ENCODE measurements around the gene NCK2.

NCK2 gene

DNA sequence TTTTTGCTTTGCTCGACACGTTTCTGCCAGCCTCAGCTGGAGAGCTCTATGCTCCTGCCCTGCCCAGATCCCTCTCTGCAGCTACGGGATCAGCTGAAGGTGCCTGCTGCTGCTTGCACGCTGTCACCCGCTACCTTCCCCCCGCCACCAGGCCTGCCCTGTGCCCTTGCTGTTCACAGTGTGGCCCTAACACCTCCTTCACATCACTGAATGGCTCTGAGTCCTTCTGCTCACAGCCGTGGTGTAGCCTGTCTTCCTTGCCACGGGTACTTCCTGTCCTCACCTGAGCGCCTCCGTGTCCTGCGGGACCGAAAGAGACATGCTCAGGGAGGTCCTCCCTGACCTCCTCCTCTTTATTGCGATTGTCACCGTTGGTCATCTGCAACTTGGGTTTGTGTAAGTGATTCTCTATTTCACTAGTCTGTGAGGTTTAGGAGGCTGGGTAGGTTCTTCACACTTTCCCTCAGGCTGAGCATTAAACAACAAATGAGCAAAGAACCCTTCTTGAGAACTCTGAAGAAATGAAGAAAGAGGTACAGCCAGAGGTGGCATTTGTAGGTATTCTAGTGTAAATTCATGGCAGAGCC is 127.5 kb downstream of the NCK2 start:
- no peak for DNase-seq (ENCODE audit: low read depth)

DNA sequence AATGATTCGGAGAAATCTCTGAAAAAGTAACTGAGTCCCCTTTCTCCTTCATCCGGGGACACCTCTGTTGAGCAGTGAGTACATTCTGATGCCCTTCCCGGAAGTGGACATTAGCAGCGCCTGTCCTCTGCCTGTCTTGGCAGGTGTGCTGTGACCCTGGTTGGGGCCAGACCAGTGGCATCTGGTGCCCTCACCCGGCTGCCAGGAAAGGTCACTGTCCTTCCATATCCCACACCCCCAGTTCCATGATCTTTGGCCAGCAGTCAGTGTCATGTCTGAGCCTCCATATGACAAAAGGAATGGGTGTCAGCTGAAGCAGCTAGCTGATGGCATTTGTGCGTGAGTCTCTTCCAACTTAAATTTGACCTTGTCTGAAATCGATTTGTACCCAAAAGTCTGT is 128.1 kb downstream of the NCK2 start:
- no peak for DNase-seq (ENCODE audit: low read depth)

DNA sequence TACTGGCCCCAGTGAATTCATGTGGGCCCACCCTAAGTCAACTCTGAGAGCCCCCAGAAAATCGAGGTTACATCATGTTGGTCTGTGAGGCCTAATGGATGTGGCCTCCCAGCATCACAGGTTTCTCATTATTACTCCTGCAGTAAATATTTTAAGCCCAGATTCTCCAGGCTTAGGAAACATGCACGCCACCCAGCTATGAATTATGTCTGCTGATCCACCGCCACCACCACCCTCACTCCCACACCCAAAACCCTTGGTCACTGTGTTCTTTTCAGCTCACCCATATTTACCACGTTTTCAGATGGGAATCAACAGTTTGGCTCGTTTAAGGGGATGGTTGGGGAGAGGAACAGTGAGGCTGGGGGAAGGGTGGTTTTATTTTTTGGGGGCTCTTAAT is 128.6 kb downstream of the NCK2 start:
- DNase-seq (ENCODE audit: low read depth) = no peak

DNA sequence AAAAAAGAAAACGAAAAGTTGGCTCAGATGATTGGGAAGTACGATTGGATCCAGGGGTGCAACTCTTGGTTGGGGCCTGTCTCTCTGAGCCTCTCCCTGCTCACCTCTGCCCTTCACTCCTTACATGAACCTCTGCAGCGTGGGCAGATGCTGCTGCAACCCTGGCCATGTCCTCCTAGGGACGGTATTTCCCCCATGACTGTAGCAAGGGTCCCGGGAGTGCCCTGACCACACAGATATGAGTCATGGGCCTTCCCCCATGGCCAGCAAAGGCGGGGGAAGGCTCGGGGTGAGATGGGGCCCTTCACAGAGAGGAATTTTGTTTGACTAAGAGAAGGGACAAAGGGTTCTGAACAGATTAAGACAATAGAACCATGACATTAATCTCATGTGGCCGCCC is 129.0 kb downstream of the NCK2 start:
- DNase-seq (ENCODE audit: low read depth) = no peak

DNA sequence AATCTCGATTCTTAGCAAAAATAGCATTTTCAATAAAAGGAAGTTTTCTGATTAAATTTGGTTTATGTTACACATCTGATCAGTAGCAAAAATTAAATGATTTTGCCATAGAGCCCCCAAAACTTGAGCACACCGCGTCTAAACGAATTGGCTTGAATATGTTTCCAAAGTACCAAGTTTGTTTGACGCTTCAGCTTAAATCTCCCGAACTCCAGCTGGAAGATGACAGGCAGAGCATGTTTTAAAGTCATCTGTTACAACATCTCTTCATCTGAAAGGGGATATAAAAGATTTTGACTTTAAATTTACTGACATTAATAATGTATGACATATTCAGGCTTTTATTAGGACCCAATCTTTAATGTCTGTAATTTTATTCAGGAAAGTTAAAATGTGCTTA is 129.8 kb downstream of the NCK2 start:
- no peak for DNase-seq (ENCODE audit: low read depth)

DNA sequence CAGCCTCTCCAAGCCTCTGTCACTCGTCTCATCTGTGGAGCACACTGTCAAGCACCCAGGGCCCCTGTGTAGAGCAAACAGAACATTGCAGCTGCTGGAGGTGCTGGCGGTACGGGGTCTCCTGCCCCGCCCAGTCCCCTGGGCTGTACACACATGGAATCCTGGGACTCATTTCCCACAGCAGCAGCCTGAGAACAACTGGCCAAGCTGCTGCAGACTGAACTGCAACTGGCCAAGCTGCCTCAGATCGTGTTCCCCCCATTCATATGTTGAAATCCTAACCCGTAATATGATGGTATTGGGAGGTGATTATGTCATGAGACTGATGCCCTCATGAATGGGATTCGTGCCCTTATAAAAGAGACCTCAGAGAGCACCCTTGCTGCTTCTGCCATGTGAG is 130.5 kb downstream of the NCK2 start:
- no peak for DNase-seq (ENCODE audit: low read depth)

DNA sequence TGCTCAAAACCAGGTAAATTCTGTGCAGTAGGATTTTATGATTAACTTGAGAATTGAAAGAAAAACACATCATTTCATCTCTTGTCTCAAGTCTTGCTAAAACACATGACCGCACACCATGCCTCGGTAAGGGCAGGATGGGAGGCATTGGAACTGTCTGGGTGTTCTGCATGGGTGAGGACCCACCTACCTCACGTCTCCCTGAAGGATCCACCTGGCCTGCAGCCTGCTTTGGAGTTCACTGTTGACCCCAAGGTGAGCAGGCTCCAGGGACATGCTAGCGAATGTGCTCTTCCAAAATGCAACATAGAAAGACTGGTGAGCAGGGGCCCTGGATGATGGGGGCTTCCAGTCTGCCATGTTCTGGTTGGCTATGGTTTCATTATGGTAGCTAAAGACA is 131.5 kb downstream of the NCK2 start:
- DNase-seq (ENCODE audit: low read depth) = no peak

DNA sequence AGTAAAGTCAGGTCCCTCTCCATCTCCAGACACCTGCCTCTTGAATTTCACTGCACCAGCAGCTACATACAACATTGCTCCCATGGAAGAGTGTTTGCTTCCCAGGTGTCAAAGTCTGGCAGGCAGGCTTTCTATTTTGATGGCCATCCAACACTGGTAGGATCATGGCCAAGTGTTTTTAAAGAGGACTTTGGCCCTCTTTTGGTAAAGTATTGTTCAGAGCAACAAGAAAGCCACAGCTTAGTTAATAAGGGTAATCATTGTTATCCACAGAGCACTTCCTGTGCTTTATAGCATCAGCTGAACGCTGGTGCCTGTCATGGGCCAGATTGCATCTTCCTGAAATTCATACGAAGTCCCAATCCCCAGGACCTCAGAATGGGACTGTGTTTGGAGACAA is 133.2 kb downstream of the NCK2 start:
- DNase-seq (ENCODE audit: low read depth) = no peak

DNA sequence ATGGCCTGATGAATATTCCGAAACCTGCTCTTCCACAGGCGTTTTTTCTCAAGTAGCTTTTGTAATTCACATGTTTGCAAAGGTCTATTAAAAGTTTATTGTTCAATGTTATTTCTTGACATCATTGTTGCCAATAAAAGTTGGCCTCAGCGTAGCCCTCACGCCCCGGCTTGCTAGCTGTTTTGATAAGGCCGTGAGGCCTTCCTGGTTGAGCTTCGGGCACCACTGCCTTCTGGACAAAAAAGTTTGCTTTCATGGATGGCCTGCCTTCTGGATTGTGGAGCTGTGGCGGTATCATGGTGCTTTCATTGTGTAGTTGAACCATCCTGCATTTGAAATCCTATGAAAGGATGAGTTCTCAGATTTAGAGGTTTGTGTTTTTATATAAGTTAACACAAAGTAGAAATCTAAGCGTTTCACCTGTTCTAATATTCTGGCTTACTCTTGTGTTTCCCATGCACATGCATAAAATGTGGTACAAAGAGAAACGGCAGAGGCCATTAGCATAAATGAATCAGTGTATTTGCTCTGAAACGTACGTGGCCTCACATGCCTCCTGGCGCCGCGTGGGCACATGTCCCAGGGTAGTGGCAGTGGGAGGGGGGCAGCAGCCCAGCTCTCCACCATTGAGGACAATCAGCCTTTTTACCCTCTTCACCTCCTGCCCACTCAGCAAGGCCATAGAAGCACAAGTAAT is 134.5 kb downstream of the NCK2 start:
- no peak for DNase-seq (ENCODE audit: low read depth)

DNA sequence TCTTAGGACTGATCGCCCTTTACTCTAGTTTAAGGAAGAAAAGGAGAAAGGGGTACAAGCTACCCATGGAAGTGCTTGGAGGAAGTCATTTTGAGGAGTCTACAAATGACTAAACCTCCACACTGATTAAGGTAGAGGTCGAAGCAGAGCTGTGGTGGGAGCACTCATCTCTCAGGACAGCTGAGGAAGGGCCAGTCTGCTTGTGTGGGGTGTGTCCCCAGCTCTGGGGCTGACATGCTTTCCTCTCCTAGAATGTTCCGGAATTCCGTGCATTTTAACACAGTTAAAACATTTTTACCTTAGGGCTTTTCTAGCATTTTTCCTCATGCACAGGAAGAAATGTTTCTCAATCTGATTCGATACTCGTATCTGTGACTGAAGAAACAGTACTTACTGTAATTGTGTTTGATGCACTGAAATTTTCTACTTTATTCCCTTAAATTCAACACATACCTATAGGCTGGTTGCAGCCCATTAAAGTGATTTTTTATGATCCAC is 135.1 kb downstream of the NCK2 start:
- no peak for DNase-seq (ENCODE audit: low read depth)

DNA sequence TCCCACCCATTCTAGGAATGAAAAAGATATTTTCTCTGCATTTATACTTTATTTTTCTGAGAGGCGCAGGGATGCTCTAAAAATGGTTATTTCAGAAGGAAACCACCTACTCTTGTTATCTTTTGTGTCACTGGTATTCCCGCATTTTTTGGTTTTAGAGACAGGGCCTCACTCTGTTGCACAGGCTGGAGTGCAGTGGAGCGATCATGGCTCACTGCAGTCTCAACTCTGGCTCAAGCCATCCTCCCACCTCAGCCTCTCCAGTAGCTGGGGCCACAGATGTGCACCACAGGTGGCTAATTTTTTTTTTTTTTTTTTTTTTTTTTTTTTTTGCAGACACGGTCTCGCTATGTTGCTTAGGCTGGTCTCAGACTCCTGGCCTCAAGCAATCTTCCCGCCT is 135.9 kb downstream of the NCK2 start:
- DNase-seq (ENCODE audit: low read depth) = no peak

DNA sequence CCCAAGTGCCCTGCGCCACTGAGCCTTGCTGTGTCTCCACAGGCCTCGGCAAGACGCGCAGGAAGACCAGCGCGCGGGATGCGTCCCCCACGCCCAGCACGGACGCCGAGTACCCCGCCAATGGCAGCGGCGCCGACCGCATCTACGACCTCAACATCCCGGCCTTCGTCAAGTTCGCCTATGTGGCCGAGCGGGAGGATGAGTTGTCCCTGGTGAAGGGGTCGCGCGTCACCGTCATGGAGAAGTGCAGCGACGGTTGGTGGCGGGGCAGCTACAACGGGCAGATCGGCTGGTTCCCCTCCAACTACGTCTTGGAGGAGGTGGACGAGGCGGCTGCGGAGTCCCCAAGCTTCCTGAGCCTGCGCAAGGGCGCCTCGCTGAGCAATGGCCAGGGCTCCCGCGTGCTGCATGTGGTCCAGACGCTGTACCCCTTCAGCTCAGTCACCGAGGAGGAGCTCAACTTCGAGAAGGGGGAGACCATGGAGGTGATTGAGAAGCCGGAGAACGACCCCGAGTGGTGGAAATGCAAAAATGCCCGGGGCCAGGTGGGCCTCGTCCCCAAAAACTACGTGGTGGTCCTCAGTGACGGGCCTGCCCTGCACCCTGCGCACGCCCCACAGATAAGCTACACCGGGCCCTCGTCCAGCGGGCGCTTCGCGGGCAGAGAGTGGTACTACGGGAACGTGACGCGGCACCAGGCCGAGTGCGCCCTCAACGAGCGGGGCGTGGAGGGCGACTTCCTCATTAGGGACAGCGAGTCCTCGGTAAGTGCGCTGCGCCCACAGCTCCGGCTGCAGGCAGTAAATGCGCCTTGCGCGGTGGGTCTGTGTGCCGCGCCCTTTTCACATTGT is 136.8 kb downstream of the NCK2 start:
- no peak for DNase-seq (ENCODE audit: low read depth)

DNA sequence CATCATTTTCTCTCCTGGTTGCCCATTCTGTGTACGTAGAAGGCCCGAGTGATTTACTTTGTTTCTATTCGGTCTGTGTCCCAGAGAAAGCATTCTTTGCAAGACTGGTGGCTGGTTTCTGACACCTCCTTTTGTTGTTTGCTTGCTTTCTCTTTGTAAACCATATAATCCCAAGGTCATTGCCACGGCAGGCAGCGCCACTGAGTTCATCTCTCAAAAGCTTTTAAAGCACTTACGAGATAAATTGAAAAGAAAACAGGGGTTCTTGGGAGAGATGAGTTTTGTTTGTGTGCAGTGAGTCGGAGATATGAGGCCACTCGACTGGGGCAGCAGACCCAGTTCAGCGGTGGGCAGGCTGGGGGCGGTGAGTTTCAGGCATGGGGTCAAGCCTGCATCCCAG is 137.6 kb downstream of the NCK2 start:
- no peak for DNase-seq (ENCODE audit: low read depth)

DNA sequence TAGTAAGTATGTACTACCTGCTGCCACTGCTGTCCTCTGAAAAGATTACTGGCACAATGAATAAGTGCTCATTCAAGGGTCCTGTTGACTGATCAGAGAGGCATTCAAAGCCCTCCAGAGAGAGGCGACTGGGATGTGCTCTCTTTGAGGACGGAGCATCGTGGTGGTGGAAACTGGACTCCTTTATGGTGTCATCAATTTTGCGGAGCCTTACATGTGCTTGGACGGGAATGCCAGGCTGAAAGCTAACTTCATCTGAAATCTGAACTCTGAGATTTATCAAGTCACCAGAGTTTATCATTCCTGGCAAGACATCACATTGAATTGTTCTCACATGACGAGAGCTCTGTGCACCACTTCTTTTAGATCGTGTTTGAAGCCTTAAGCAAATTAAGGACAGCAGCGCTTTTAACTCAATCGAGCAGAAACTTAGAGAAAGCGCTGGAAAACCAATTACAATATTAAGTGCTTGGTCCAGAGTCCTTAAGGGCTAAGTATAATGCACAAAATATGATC is 138.3 kb downstream of the NCK2 start:
- DNase-seq (ENCODE audit: low read depth) = no peak

DNA sequence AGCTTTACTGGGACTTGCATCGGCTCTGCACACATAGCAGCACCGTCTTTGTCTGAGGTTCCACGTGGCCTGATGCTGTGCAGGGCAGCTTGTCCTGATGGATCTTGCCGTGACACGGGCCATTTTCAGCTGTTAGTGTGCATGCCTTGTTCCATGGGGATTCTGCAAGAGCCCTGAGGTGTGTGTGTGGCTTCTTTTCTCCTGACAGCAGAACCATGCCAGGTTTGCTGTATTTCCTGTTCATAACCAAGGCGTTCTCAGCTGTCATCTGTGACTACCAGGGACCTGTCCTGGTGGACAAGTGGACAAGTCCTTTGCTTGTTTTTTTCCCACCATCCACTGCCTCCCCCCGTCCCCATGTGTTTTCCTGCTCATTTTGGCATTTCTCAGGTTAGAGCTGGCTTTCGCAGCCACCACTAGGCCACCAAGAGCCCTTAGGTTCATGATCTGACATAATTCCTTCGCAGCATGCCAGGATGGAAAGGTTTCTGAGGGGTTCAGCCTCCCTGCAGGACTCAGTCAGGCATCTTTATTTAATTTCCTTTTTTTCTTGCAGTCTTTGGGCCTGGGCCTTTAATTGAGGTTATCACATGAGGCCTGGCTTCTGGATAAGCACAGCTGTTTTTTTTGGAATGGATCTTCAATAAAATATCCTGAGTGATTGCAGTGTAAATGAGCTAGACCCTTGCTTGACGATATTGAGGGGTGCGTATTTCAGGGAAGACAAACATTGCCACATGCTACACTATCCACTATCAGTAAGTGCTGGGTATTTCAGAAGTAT is 139.4 kb downstream of the NCK2 start:
- no peak for DNase-seq (ENCODE audit: low read depth)

DNA sequence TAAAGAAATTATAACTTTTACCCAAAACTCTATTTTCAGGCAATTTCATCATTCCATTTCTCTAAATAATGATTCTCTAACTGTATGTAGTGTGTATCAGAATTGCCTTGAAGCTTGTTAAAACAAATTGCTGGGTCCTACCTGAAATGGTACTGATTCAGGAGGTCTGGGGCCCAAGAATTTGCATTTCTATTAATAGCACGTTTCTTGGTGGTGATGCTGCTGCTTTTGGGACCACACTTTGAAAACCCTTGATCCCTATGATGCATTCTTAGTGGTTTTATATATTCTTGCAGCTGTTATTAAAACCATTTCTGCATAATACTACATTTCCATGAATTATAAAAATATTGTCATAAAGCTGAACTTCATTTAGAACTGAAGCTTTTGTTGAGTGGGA is 140.7 kb downstream of the NCK2 start:
- DNase-seq (ENCODE audit: low read depth) = no peak

DNA sequence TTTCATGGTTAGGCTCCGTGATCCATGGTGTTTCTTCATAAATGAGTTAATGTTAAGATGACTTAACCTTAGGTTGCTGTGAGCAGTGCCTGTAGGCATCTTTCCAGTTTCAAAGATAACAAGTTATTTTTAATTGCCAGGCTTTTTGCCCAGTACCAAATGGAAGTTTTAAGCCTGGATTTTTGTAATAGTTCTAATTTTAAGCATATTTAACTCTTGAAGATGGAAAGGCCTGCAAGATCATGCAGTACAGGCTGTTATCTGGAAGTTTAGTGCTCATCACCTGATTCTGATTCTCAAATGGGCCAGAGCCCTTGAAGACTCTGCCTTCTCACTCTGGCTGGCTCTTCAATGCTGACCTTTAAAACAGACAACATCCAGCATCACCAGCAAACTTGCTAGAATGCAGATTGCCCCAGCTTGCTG is 141.3 kb downstream of the NCK2 start:
- DNase-seq (ENCODE audit: low read depth) = no peak

DNA sequence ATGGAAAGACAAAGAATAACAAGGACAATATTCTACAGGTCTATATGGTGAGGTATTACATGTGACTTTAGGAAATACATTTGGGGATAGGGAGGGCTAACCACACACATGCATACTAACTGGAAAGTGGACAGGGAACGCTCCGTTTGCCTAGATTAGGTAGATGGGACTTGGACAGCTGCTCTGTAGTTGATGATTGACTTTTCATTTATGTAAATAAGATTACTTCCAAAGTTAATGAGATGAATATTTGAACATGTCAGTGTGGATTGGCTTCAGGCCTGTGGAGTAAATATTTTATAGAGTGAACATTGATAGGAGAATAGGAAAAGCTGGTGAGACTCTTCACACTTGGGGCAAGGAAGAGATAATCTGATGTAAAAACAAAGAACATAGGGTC is 142.0 kb downstream of the NCK2 start:
- DNase-seq (ENCODE audit: low read depth) = no peak

DNA sequence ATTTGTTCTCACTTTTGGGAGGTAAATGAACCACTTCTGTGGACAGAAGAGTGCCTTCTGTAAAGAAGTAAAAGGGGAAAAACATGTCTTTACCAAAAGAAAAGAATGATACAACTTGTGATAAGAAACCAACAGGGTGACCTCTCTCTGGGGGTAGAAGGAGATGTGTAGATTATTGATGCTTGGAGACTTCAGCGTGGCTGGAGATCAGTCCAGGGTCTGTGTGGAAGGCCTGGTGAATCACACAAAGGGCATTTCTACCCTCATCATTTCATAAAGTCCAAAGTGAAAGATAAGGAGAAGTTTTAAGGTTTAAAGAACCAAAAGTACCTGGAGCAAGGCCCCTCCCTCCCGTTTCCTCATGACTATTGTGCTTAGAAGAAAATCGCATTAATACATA is 142.5 kb downstream of the NCK2 start:
- DNase-seq (ENCODE audit: low read depth) = no peak

DNA sequence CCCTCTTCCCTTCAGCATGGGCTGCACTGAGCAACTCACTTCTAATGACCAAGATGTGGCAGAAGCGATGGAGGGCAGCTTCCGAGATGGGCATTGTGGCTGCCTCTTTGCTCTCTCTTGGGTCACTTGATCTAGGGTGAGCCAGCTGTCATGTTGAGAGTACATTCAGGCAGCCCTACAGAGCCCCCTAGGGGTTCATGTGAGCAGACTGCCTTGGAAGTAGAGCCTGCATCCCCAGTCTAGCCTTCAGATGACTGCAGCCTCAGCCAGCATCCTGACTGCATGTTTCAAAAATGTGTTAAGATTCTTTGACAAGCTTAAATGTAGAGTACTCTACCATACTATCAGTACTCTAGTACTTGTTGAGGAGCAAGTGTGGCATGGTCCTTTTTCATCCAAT is 143.9 kb downstream of the NCK2 start:
- no peak for DNase-seq (ENCODE audit: low read depth)

DNA sequence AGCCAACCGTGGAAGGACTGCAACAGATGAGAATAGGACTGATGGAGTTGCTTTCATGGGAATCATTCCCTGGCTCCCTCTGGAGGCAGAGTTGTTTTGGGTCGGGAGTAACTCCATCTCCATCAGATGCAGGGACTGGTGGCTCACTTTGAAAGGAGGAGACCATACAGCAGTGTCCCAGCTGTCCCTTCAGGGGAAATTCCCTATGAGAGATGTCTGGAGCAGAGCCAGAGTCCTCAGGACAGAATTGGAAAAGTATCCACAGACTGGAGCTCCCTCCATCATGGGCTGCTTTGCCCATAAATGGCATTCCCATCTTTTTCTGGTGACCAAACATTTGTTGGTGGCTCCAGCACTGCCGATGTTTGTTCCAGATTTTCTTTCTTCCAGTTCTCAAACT is 144.3 kb downstream of the NCK2 start:
- DNase-seq (ENCODE audit: low read depth) = no peak

DNA sequence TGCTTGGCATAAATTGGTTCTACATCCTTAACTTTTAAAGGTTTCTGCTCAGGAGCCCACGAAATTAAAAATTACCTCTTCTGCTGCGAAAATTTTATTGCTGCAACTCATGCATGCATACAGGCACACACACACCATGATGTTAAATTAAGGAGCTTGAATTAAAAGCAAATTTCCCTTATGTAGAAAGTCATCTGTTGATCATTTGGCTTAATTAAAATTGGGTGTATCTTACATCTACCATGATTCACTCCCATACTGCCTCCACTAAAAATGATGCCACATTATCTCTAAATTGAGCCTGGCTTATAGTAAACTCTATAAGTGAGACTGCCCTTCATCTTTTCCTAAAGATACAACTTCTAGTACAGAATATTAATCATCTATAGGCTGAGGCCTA is 145.4 kb downstream of the NCK2 start:
- no peak for DNase-seq (ENCODE audit: low read depth)

Data from T follicular helper cell (primary cell).